Measurements from ENCODE around the gene COG4. TPM values are rescaled to one million over a fixed set of nuclear protein-coding genes. Genes with fewer than 3 reads are reported as not detected.

The COG4 gene
- total RNA-seq, 2 donors from 2014 or later = 62.7 to 71.4 TPM

DNA sequence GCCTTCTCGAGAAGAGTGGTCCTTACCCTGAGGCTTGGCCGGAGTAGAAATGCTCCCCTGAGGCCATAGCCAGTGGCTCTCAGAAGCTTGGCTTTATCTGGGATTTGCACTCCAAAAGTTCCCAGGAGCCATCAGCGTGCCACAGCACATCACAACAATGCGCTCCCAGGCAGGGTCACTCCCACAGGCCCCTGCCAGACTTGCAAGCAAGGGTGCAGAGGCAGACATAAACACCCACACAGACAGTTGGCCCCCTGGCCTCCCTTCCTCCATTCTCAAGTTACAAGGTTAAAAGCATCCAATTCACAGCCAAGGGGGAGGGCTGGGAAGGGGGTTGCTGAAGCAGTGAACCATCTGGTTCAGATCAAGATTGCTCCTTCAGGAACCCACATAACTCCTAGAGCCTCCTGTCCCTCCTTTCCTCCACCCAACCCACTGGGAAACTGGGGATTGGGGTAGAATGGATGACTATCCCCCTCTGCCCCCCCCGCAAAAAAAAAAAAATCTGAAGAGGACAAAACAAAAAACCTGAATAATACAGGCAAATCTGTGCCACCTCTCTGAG lies 86.3 kb downstream of the COG4 start:
- Histone ChIP-seq H3K4me3 (ENCODE audit: low read length) (peak overlapping the region; percentile 92), H3K36me3 (ENCODE audit: control insufficient read depth, insufficient read depth, low read length) (peaks cover 26% of the 10 kb centered on the region), H3K4me1 (ENCODE audit: control insufficient read depth, insufficient read depth, low read length) (peaks cover 20% of the 10 kb centered on the region), H3K9ac (ENCODE audit: extremely low read depth, low read length, poor library complexity, severe bottlenecking) (peak overlapping the region; percentile 65), H3K9me3 (ENCODE audit: control insufficient read depth, low read length) (no peaks in the 10 kb centered on the region), H3K27me3 (ENCODE audit: control insufficient read depth, insufficient read depth, low read length, poor library complexity, severe bottlenecking) (no peaks in the 10 kb centered on the region), H3K27ac (ENCODE audit: low read depth, low read length) (peak overlapping the region; percentile 67)
- H3K4me1 Mint-ChIP-seq = peaks cover 52% of the 10 kb centered on the region
- 20 to 40% methylated on average over 2 to 5 of the region's 5 CpGs for WGBS, 2 experiments (ENCODE audit: insufficient coverage in 1 of 2, insufficient read length in 1 of 2)
- DNase-seq = peak; percentile 91
- TF ChIP-seq, protein P1, sequence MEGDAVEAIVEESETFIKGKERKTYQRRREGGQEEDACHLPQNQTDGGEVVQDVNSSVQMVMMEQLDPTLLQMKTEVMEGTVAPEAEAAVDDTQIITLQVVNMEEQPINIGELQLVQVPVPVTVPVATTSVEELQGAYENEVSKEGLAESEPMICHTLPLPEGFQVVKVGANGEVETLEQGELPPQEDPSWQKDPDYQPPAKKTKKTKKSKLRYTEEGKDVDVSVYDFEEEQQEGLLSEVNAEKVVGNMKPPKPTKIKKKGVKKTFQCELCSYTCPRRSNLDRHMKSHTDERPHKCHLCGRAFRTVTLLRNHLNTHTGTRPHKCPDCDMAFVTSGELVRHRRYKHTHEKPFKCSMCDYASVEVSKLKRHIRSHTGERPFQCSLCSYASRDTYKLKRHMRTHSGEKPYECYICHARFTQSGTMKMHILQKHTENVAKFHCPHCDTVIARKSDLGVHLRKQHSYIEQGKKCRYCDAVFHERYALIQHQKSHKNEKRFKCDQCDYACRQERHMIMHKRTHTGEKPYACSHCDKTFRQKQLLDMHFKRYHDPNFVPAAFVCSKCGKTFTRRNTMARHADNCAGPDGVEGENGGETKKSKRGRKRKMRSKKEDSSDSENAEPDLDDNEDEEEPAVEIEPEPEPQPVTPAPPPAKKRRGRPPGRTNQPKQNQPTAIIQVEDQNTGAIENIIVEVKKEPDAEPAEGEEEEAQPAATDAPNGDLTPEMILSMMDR (conservative IDR thresholded peaks at IDR 0.05) = no peak
- no peaks in the 10 kb centered on the region for H3K27me3 Mint-ChIP-seq (ENCODE audit: insufficient read depth)
- no peaks in the 10 kb centered on the region for H3K9me3 Mint-ChIP-seq
- peaks cover 17% of the 10 kb centered on the region for H3K36me3 Mint-ChIP-seq (ENCODE audit: low read depth)
- peak overlapping the region; percentile 86 for H3K27ac Mint-ChIP-seq
- peak overlapping the region; percentile 86 for H3K4me3 Mint-ChIP-seq

DNA sequence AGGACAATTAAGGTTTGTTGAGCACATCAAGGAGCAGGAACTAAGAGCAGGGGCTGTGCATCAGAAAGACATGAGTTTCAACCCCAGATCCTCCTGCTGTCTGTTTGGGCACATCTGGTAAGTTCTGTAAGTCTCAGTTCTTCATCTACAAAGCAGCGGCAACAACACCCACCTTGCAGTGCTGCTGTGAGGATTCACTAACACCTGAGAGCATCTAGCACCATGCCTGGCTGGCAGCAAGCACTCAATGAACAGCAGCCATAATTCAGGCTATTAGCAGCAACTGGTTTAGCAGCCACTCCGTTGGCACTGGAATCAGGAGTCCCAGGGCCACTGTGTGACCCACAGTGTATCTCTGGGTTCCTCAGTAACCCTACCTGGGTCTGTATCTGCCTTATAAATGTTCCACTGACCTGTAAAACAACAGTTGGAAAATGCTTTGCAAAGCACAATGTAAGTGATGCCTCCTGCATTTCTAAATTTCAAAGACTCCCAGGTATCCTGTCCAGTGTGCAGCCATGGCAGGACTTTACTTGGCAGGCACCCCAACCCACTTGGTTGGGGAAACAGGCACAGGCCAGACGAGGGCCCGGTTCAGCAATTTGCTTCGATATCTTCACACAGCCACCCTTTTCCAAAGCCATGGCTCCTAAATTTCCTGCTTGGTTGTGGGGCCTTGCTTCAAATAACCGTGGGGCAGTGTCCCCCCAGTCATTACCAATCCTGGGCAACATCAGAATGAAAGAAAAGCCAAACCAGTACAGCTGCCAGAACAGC lies 88.7 kb downstream of the COG4 start:
- Histone ChIP-seq H3K4me1 (ENCODE audit: control insufficient read depth, insufficient read depth, low read length) (peaks cover 30% of the 10 kb centered on the region), H3K36me3 (ENCODE audit: control insufficient read depth, insufficient read depth, low read length) (peaks cover 26% of the 10 kb centered on the region), H3K9ac (ENCODE audit: extremely low read depth, low read length, poor library complexity, severe bottlenecking) (no peak overlapping the region), H3K27ac (ENCODE audit: low read depth, low read length) (no peak overlapping the region), H3K27me3 (ENCODE audit: control insufficient read depth, insufficient read depth, low read length, poor library complexity, severe bottlenecking) (no peaks in the 10 kb centered on the region), H3K4me3 (ENCODE audit: low read length) (no peak overlapping the region), H3K9me3 (ENCODE audit: control insufficient read depth, low read length) (no peaks in the 10 kb centered on the region)
- TF ChIP-seq, protein P1 (conservative IDR thresholded peaks at IDR 0.05) = no peak
- H3K9me3 Mint-ChIP-seq = no peaks in the 10 kb centered on the region
- DNase-seq = no peak
- 96 to 99% methylated on average over 5 to 6 of the region's 6 CpGs for WGBS, 2 experiments (ENCODE audit: insufficient coverage in 1 of 2, insufficient read length in 1 of 2)
- peaks cover 62% of the 10 kb centered on the region for H3K4me1 Mint-ChIP-seq
- no peak overlapping the region for H3K4me3 Mint-ChIP-seq
- H3K27me3 Mint-ChIP-seq (ENCODE audit: insufficient read depth) = no peaks in the 10 kb centered on the region
- H3K36me3 Mint-ChIP-seq (ENCODE audit: low read depth) = peaks cover 17% of the 10 kb centered on the region
- H3K27ac Mint-ChIP-seq = peak overlapping the region; percentile 70

DNA sequence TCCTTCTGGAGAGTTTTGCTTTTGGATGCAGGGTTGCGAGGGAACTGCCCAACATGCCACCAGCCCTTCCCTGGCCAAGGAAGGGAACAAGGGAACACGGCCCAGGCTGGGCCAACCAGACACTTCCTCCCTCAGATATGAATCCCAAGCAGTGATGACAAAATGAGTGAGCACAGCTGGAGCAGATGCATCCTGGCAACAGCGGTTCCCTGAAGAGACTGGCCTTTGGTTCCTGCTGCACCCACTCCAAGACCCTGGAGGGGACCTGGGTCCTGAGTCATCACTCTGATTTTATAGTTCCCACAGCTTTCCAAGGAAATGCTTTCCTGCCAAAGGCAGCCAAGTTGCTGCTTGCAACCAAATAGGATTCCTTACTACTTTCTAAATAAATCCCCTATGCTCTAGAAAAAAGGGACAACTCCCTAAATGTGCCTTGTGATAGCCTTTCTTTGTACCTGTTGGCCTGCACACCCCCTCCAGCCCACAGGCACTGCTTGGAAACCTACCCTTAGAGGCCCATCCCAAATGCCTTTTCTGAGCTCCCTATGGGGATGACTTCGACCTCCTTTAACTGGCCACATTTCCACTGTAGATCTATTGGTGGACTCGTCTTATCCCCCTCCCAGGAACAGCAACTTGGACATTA lies 89.8 kb downstream of the COG4 start:
- Histone ChIP-seq H3K27me3 (ENCODE audit: control insufficient read depth, insufficient read depth, low read length, poor library complexity, severe bottlenecking) (no peaks in the 10 kb centered on the region), H3K36me3 (ENCODE audit: control insufficient read depth, insufficient read depth, low read length) (peaks cover 26% of the 10 kb centered on the region), H3K4me1 (ENCODE audit: control insufficient read depth, insufficient read depth, low read length) (peaks cover 32% of the 10 kb centered on the region), H3K4me3 (ENCODE audit: low read length) (peak overlapping the region; percentile 38), H3K9ac (ENCODE audit: extremely low read depth, low read length, poor library complexity, severe bottlenecking) (no peak overlapping the region), H3K9me3 (ENCODE audit: control insufficient read depth, low read length) (no peaks in the 10 kb centered on the region), H3K27ac (ENCODE audit: low read depth, low read length) (no peak overlapping the region)
- H3K27me3 Mint-ChIP-seq (ENCODE audit: insufficient read depth) = no peaks in the 10 kb centered on the region
- 87 to 97% methylated on average over 4 to 5 of the region's 5 CpGs for WGBS, 2 experiments (ENCODE audit: insufficient coverage in 1 of 2, insufficient read length in 1 of 2)
- no peaks in the 10 kb centered on the region for H3K9me3 Mint-ChIP-seq
- peaks cover 69% of the 10 kb centered on the region for H3K4me1 Mint-ChIP-seq
- no peak overlapping the region for H3K4me3 Mint-ChIP-seq
- DNase-seq = no peak
- TF ChIP-seq, protein P1 (conservative IDR thresholded peaks at IDR 0.05) = no peak
- H3K36me3 Mint-ChIP-seq (ENCODE audit: low read depth) = peaks cover 17% of the 10 kb centered on the region
- peak overlapping the region; percentile 84 for H3K27ac Mint-ChIP-seq
